Measurements from ENCODE around the gene FAM118A.

GRCh38 chr22:45318168-45318557 lies 8.4 kb downstream of the FAM118A start:
- no peak for TF ChIP-seq CTCF (conservative IDR thresholded peaks at IDR 0.05; ENCODE audit: low read depth in 2 of 2)
- TF ChIP-seq REST (IDR thresholded peaks at IDR 0.05; ENCODE audit: unreplicated experiment): no peak
- TF ChIP-seq POLR2AphosphoS5 (IDR thresholded peaks at IDR 0.05; ENCODE audit: low read depth): no peak
